Activated CD8-positive, alpha-beta T cell treated with anti-CD3 and anti-CD28 coated beads for 36 hours (primary cell): ENCODE results near the gene TNRC6B. TPM values are rescaled to one million over a fixed set of nuclear protein-coding genes. Genes with fewer than 3 reads are reported as not detected.

Experiments used
- ATAC-seq: fragments of 200-7000 bp; cut with Tn5 transposase; one replicate; pipeline ENCODE4 v1.10.0; 2021; ENCODE audit warnings: mild to moderate bottlenecking, moderate library complexity
- CTCF ChIA-PET: fragments of 350-600 bp; sonication (Branson Sonifier 250); formaldehyde crosslinking; loops from one replicate; lab custom pipeline; 2021; ENCODE audit warnings: antibody characterized with exemption; lab: Charles Lee
- POLR2A ChIA-PET: fragments of 350-600 bp; sonication (Branson Sonifier 250); formaldehyde crosslinking; loops from one replicate; lab custom pipeline; 2021; ENCODE audit warnings: antibody characterized with exemption; lab: Charles Lee
- DNase-seq: peaks from one replicate; pipeline ENCODE4 v3.0.0-alpha.2; 2020
- H3K27ac Mint-ChIP-seq: one replicate; pipeline ENCODE4 v1.8.0; 2021; ENCODE audit warnings: mild to moderate bottlenecking, mixed read lengths
- H3K27me3 Mint-ChIP-seq: one replicate; pipeline ENCODE4 v1.8.0; 2021; ENCODE audit warnings: mixed read lengths
- H3K36me3 Mint-ChIP-seq: one replicate; pipeline ENCODE4 v1.8.0; 2021; ENCODE audit warnings: low read depth, mixed read lengths
- H3K4me1 Mint-ChIP-seq: one replicate; pipeline ENCODE4 v1.8.0; 2021; ENCODE audit warnings: low read depth, mixed read lengths
- H3K4me3 Mint-ChIP-seq: one replicate; pipeline ENCODE4 v1.8.0; 2021; ENCODE audit warnings: mild to moderate bottlenecking, moderate library complexity, mixed read lengths
- H3K9me3 Mint-ChIP-seq: one replicate; pipeline ENCODE4 v1.8.0; 2021; ENCODE audit warnings: mixed read lengths
- CTCF ChIP-seq: fragments of 200-600 bp; IDR thresholded peaks from one replicate; pipeline ENCODE4 v1.8.0; 2022; ENCODE audit warnings: antibody characterized with exemption, mild to moderate bottlenecking
- intact Hi-C: fragments of 100-400 bp; cut with micrococcal nuclease; formaldehyde crosslinking; loops from one replicate; pipeline ENCODE4 v1.10.0; 2022
- total RNA-seq, 2 experiments: library from RNA; stranded (reverse); gene quantifications; one replicate each; pipeline ENCODE4 v1.2.3, GENCODE V29; 2021

Gene TNRC6B
- total RNA-seq, 2 experiments from 2014 or later: 42.6 to 45.2 TPM

GRCh38 chr22:40346185-40347118 lies 168.7 kb downstream of the TNRC6B start, which contains the start of gene ADSL:
ADSL (plus strand) TSS chr22:40346500; CDS start chr22:40346559, 59 bp downstream.
- H3K27me3 Mint-ChIP-seq: no peaks in the 10 kb centered on the region
- peaks cover 41% of the 10 kb centered on the region for H3K4me1 Mint-ChIP-seq
- ChIA-PET CTCF (interaction anchor here (0.7 to 3.8 kb wide), 24 partner anchors 18 to 419 kb away, joined by 3 to 35 read pairs (median 8); partner anchors contain the start of gene TNRC6B), POLR2A (interaction anchor here (0.7 to 4.9 kb wide), 24 partner anchors 8 to 642 kb away, joined by 3 to 31 read pairs (median 4); partner anchors contain the start of genes SGSM3 and TNRC6B)
- H3K9me3 Mint-ChIP-seq: no peaks in the 10 kb centered on the region
- H3K27ac Mint-ChIP-seq: peak within 1 kb of the TSS; percentile 96
- DNase-seq (peak; percentile 92), ATAC-seq (peak; percentile 90)
- peak within 1 kb of the TSS; percentile 96 for H3K4me3 Mint-ChIP-seq
- H3K36me3 Mint-ChIP-seq: peaks cover 33% of the 10 kb centered on the region
- TF ChIP-seq CTCF: no peak
- intact Hi-C loops: loop anchor here (5.0 to 10.0 kb wide), 3 partner anchors 62 to 304 kb away; partner anchors contain the start of gene TNRC6B

GRCh38 chr22:40347300-40347699 lies 169.6 kb downstream of the TNRC6B start:
- TF ChIP-seq CTCF: no peak
- Mint-ChIP-seq H3K27ac (peak overlapping the region; percentile 96), H3K9me3 (no peaks in the 10 kb centered on the region), H3K27me3 (no peaks in the 10 kb centered on the region), H3K4me3 (peak overlapping the region; percentile 96), H3K4me1 (peaks cover 37% of the 10 kb centered on the region), H3K36me3 (peaks cover 36% of the 10 kb centered on the region)
- ChIA-PET POLR2A (interaction anchor here (0.6 to 4.9 kb wide), 20 partner anchors 9 to 389 kb away, joined by 3 to 31 read pairs (median 4); partner anchors contain the start of gene TNRC6B), CTCF (interaction anchor here (0.7 to 3.8 kb wide), 63 partner anchors 11 to 813 kb away, joined by 3 to 35 read pairs (median 5); partner anchors contain the start of gene TNRC6B)
- DNase-seq (no peak), ATAC-seq (no peak)
- intact Hi-C loops: loop anchor here (5.0 to 10.0 kb wide), 3 partner anchors 62 to 305 kb away; partner anchors contain the start of gene TNRC6B

GRCh38 chr22:40348025-40348658 lies 170.4 kb downstream of the TNRC6B start:
- Mint-ChIP-seq H3K4me3 (peak overlapping the region; percentile 96), H3K9me3 (no peaks in the 10 kb centered on the region), H3K27me3 (no peaks in the 10 kb centered on the region), H3K27ac (peak overlapping the region; percentile 96), H3K36me3 (peaks cover 41% of the 10 kb centered on the region), H3K4me1 (peaks cover 31% of the 10 kb centered on the region)
- DNase-seq (peak; percentile 84), ATAC-seq (peak; percentile 37)
- intact Hi-C loops: loop anchor here (5.0 to 10.0 kb wide), 3 partner anchors 63 to 306 kb away; partner anchors contain the start of gene TNRC6B
- ChIA-PET CTCF (interaction anchor here (0.7 to 3.8 kb wide), 77 partner anchors 9 to 813 kb away, joined by 3 to 35 read pairs (median 5); partner anchors contain the start of genes SGSM3 and TNRC6B), POLR2A (interaction anchor here (0.6 to 4.9 kb wide), 22 partner anchors 13 to 390 kb away, joined by 3 to 31 read pairs (median 4); partner anchors contain the start of genes SGSM3 and TNRC6B)
- peak; percentile 91 for TF ChIP-seq CTCF

GRCh38 chr22:40352763-40353162 lies 175.0 kb downstream of the TNRC6B start:
- ChIA-PET CTCF (interaction anchor here (1.2 kb wide), 1 partner anchor 328 kb away, joined by 3 read pairs; no protein-coding TSS in a partner anchor), POLR2A (interaction anchor here (0.7 to 2.0 kb wide), 3 partner anchors 11 to 64 kb away, joined by 3 to 5 read pairs (median 4); no protein-coding TSS in a partner anchor)
- intact Hi-C loops: no loop called here
- no peak overlapping the region for H3K27ac Mint-ChIP-seq
- peaks cover 49% of the 10 kb centered on the region for H3K36me3 Mint-ChIP-seq
- no peak for ATAC-seq
- peaks cover 17% of the 10 kb centered on the region for H3K4me1 Mint-ChIP-seq
- no peak overlapping the region for H3K4me3 Mint-ChIP-seq
- no peak for DNase-seq
- H3K27me3 Mint-ChIP-seq: no peaks in the 10 kb centered on the region
- no peak for TF ChIP-seq CTCF
- no peaks in the 10 kb centered on the region for H3K9me3 Mint-ChIP-seq
